ENCODE results near the gene CCDC30.

- TF ChIP-seq POLR2AphosphoS5 (IDR thresholded peaks at IDR 0.05): no peak
- TF ChIP-seq, protein P1, sequence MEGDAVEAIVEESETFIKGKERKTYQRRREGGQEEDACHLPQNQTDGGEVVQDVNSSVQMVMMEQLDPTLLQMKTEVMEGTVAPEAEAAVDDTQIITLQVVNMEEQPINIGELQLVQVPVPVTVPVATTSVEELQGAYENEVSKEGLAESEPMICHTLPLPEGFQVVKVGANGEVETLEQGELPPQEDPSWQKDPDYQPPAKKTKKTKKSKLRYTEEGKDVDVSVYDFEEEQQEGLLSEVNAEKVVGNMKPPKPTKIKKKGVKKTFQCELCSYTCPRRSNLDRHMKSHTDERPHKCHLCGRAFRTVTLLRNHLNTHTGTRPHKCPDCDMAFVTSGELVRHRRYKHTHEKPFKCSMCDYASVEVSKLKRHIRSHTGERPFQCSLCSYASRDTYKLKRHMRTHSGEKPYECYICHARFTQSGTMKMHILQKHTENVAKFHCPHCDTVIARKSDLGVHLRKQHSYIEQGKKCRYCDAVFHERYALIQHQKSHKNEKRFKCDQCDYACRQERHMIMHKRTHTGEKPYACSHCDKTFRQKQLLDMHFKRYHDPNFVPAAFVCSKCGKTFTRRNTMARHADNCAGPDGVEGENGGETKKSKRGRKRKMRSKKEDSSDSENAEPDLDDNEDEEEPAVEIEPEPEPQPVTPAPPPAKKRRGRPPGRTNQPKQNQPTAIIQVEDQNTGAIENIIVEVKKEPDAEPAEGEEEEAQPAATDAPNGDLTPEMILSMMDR (IDR thresholded peaks at IDR 0.05): no peak
Observed at GRCh38 chr1:42660907-42661500, 197.9 kb downstream of the CCDC30 start.

All from upper lobe of left lung (tissue), 4 donors.